Measurements from ENCODE around the gene SART3. TPM values are rescaled to one million over a fixed set of nuclear protein-coding genes. Genes with fewer than 3 reads are reported as not detected.

The SART3 gene
- total RNA-seq, 4 donors from 2014 or later: 31.6 to 48.0 (median 40.1) TPM

DNA sequence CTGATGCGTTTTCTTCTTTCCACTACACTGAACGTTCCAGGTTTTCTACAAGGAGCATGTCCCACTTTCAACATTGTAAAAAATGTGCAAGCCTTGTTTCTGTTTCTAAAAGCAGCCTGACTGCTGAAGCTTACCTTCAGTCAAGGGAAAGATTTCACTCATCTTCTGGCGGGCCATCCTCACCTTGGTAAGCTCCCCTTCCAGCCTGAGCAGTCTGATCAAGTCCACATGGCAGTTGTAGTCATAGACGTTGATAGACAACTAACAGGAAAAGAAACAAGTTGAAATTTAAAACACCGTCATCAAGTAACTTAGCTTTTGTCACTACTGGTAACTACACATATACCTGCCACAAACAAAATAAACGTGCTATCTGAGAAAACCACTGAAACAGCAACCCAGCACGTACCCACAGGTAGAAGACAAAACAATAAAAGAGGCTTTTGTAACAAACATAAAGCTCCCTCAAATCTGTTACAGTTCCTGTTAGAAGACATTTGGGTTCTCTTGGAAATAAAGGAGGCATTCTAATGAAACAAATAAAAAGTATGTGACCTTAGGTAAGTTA lies 11.9 kb downstream of the SART3 start:
- Histone ChIP-seq H3K9me3 (no peaks in the 10 kb centered on the region), H3K27ac (replicated peaks in 1 of 4) (no peak overlapping the region), H3K36me3 (peaks cover 34 to 50% (median 44%) of the 10 kb centered on the region in 4 donors), H3K27me3 (no peaks in the 10 kb centered on the region), H3K4me3 (no peak overlapping the region), H3K4me1 (peaks cover 15 to 31% (median 20%) of the 10 kb centered on the region in 4 donors)
- intact Hi-C loops (cut with DNase I): no loop called here
- peak; percentile 21 for DNase-seq (ENCODE audit: extremely low spot score)
- TF ChIP-seq CTCF (IDR thresholded peaks at IDR 0.05): no peak
- TF ChIP-seq POLR2A (IDR thresholded peaks at IDR 0.05; ENCODE audit: low read depth): no peak
- no peak for TF ChIP-seq POLR2AphosphoS5 (IDR thresholded peaks at IDR 0.05)
- no peak for TF ChIP-seq EP300 (IDR thresholded peaks at IDR 0.05)
- 71% methylated on average over 7 of the region's 7 CpGs for WGBS

DNA sequence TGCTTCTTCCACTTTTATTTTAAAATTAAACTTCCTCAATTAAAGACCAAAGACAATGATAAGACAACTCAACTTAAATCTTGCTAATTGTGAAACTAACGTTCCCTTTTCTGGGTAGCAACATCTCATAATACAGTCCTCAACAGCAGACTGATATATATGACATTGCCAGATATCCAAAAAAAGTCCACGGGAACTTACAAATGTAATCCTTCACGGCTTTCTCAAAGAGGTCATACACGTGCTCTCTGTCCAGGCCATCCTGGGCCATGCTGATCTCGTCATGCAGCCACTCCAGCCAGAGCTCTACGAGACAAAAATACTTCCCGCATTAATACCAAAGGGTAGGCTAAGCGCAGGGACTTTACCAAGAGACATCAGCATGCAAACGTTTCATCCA lies 13.3 kb downstream of the SART3 start:
- H3K4me3 ChIP-seq: no peak overlapping the region
- H3K27ac ChIP-seq (replicated peaks in 1 of 4): no peak overlapping the region
- no peaks in the 10 kb centered on the region for H3K9me3 ChIP-seq
- intact Hi-C loops (cut with DNase I): no loop called here
- no peaks in the 10 kb centered on the region for H3K27me3 ChIP-seq
- peaks cover 44 to 64% (median 57%) of the 10 kb centered on the region in 4 donors for H3K36me3 ChIP-seq
- DNase-seq (ENCODE audit: extremely low spot score): peak; percentile 29
- H3K4me1 ChIP-seq: peaks cover 12 to 23% (median 15%) of the 10 kb centered on the region in 4 donors
- WGBS: 86% methylated on average over 9 of the region's 9 CpGs
- TF ChIP-seq EP300 (IDR thresholded peaks at IDR 0.05): no peak
- TF ChIP-seq CTCF (IDR thresholded peaks at IDR 0.05): no peak
- TF ChIP-seq POLR2AphosphoS5 (IDR thresholded peaks at IDR 0.05): no peak
- no peak for TF ChIP-seq POLR2A (IDR thresholded peaks at IDR 0.05; ENCODE audit: low read depth)

- H3K4me1 ChIP-seq: peaks cover 0 to 12% (median 7%) of the 10 kb centered on the region in 4 donors
- no peak overlapping the region for H3K4me3 ChIP-seq
- H3K27ac ChIP-seq (replicated peaks in 1 of 4): no peak overlapping the region
- no peak for TF ChIP-seq POLR2AphosphoS5 (IDR thresholded peaks at IDR 0.05)
- no peak for TF ChIP-seq POLR2A (IDR thresholded peaks at IDR 0.05; ENCODE audit: low read depth)
- TF ChIP-seq CTCF (IDR thresholded peaks at IDR 0.05): no peak
- no peak for TF ChIP-seq EP300 (IDR thresholded peaks at IDR 0.05)
- peaks cover 44 to 81% (median 61%) of the 10 kb centered on the region in 4 donors for H3K36me3 ChIP-seq
- intact Hi-C loops (cut with DNase I): no loop called here
- WGBS: 100% methylated on average over 3 of the region's 3 CpGs
- peak; percentile 29 for DNase-seq (ENCODE audit: extremely low spot score)
- no peaks in the 10 kb centered on the region for H3K9me3 ChIP-seq
- no peaks in the 10 kb centered on the region for H3K27me3 ChIP-seq
Measured at GRCh38 chr12:108543652-108544051, 17.3 kb downstream of the SART3 start.

DNA sequence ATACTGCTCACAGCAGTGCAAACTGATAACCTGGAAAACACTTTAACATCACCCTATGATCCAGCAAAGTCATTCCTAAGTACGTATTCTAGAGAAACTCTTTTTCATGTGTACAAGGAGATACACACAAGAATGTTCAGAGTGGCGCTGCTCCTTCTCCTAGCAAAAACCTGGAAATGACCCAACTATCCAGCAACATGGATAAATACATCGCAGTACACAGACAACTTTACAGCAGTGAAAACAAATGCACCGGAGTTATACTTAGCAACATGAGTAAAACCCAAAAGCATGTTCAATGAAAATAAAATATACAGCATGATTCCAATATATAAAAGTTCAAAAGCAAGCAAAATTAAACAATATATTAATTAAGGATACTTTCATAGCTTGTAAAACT lies 18.7 kb downstream of the SART3 start:
- TF ChIP-seq POLR2A (IDR thresholded peaks at IDR 0.05; ENCODE audit: low read depth) (no peak), CTCF (IDR thresholded peaks at IDR 0.05) (no peak), POLR2AphosphoS5 (IDR thresholded peaks at IDR 0.05) (no peak), EP300 (IDR thresholded peaks at IDR 0.05) (no peak)
- Histone ChIP-seq H3K4me3 (no peak overlapping the region), H3K4me1 (peaks cover 0 to 6% (median 2%) of the 10 kb centered on the region in 4 donors), H3K27ac (replicated peaks in 1 of 4) (no peak overlapping the region), H3K9me3 (no peaks in the 10 kb centered on the region), H3K27me3 (no peaks in the 10 kb centered on the region), H3K36me3 (peaks cover 42 to 81% (median 61%) of the 10 kb centered on the region in 4 donors)
- 83% methylated on average over 4 of the region's 4 CpGs for WGBS
- no peak for DNase-seq (ENCODE audit: extremely low spot score)
- intact Hi-C loops (cut with DNase I): no loop called here
